ENCODE results near the gene TDP1.

GRCh38 chr14:89955022-89955744, 544 bp upstream of the TDP1 start:
- no peak for TF ChIP-seq CTCF (IDR thresholded peaks at IDR 0.05)
- no peak for TF ChIP-seq POLR2AphosphoS5 (IDR thresholded peaks at IDR 0.05)
